Kidney glomerular epithelial cell (primary cell): ENCODE measurements around the gene DNAJC24.
"Not testable (repeated sequence)": the region's sequence is repeated elsewhere in the genome, so short reads cannot be mapped to it uniquely, and the experiment has no call there.

Source experiments
- DNase-seq: peaks from one replicate; lab custom pipeline; 2025; lab: John Stamatoyannopoulos, UW

The DNAJC24 gene

GRCh38 chr11:31369348-31370329 lies at the start of gene DNAJC24, which contains the start of gene DCDC1:
DNAJC24 (plus strand) TSS chr11:31369860; CDS start chr11:31370749, 889 bp downstream.
DCDC1 (minus strand) TSS chr11:31369739; CDS start chr11:31328280, 41,459 bp downstream.
- peak; percentile 87 for DNase-seq

- DNase-seq: not testable (repeated sequence)
Measured at GRCh38 chr11:31321494-31321893, 48.2 kb upstream of the DNAJC24 start.

- DNase-seq: no peak
Measured at GRCh38 chr11:31323145-31323544, 46.5 kb upstream of the DNAJC24 start.

- DNase-seq: peak; percentile 50
Measured at GRCh38 chr11:31325160-31325559, 44.5 kb upstream of the DNAJC24 start.

GRCh38 chr11:31326470-31327148 lies 43.1 kb upstream of the DNAJC24 start:
- no peak for DNase-seq

GRCh38 chr11:31327417-31327816 lies 42.2 kb upstream of the DNAJC24 start:
- no peak for DNase-seq

- no peak for DNase-seq
Measured at GRCh38 chr11:31328697-31329096, 41.0 kb upstream of the DNAJC24 start.

GRCh38 chr11:31337806-31338205 lies 31.9 kb upstream of the DNAJC24 start:
- no peak for DNase-seq

GRCh38 chr11:31340903-31341572 lies 28.6 kb upstream of the DNAJC24 start:
- DNase-seq: no peak

GRCh38 chr11:31351168-31351567 lies 18.5 kb upstream of the DNAJC24 start:
- no peak for DNase-seq

- no peak for DNase-seq
Measured at GRCh38 chr11:31355131-31355530, 14.5 kb upstream of the DNAJC24 start.

- no peak for DNase-seq
Measured at GRCh38 chr11:31355817-31356216, 13.8 kb upstream of the DNAJC24 start.

GRCh38 chr11:31361743-31362142 lies 7.9 kb upstream of the DNAJC24 start:
- DNase-seq: no peak

- no peak for DNase-seq
Measured at GRCh38 chr11:31366795-31367194, 2.9 kb upstream of the DNAJC24 start.

- DNase-seq: no peak
Measured at GRCh38 chr11:31375879-31376278, 6.2 kb downstream of the DNAJC24 start.

GRCh38 chr11:31383116-31383515 lies 13.5 kb downstream of the DNAJC24 start:
- no peak for DNase-seq

- DNase-seq: no peak
Measured at GRCh38 chr11:31387379-31387778, 17.7 kb downstream of the DNAJC24 start.

- peak; percentile 18 for DNase-seq
Measured at GRCh38 chr11:31397239-31397834, 27.7 kb downstream of the DNAJC24 start.

- DNase-seq: no peak
Measured at GRCh38 chr11:31404614-31405013, 35.0 kb downstream of the DNAJC24 start.

- no peak for DNase-seq
Measured at GRCh38 chr11:31408201-31408600, 38.5 kb downstream of the DNAJC24 start.

- DNase-seq: no peak
Measured at GRCh38 chr11:31412946-31413345, 43.3 kb downstream of the DNAJC24 start.

- no peak for DNase-seq
Measured at GRCh38 chr11:31414338-31414737, 44.7 kb downstream of the DNAJC24 start.
